HepG2 (cell line): ENCODE measurements around the gene LENG1. TPM values are rescaled to one million over a fixed set of nuclear protein-coding genes. Genes with fewer than 3 reads are reported as not detected.

Source experiments
- ARHGAP35 ChIP-seq: sonication (generic); formaldehyde crosslinking; IDR thresholded peaks from 2 replicates; pipeline ENCODE4 v1.9.0; 2022; ENCODE audit warnings: mild to moderate bottlenecking, inconsistent platforms, moderate library complexity, missing genetic modification reagents, borderline replicate concordance
- ATAD3A ChIP-seq: sonication (generic); formaldehyde crosslinking; IDR thresholded peaks from 2 replicates; pipeline ENCODE4 v1.4.0; 2020; ENCODE audit warnings: missing genetic modification reagents
- ATF1 ChIP-seq: IDR thresholded peaks from 2 replicates; pipeline ENCODE4 v1.6.1; 2016; ENCODE audit warnings: mild to moderate bottlenecking, control low read depth
- CBFB ChIP-seq: sonication (generic); formaldehyde crosslinking; IDR thresholded peaks from 2 replicates; pipeline ENCODE4 v1.4.0; 2020; ENCODE audit warnings: missing genetic modification reagents
- DMAP1 ChIP-seq: IDR thresholded peaks from 2 replicates; pipeline ENCODE4 v1.6.1; 2016
- HOXA9 ChIP-seq: sonication (generic); formaldehyde crosslinking; IDR thresholded peaks from 2 replicates; pipeline ENCODE4 v1.8.1; 2022; ENCODE audit warnings: missing genetic modification reagents, mild to moderate bottlenecking, moderate library complexity, borderline replicate concordance
- JUND ChIP-seq: sonication (generic); formaldehyde crosslinking; IDR thresholded peaks from 2 replicates; pipeline ENCODE4 v1.8.0; 2022; ENCODE audit warnings: mild to moderate bottlenecking, missing genetic modification reagents
- RBAK ChIP-seq: sonication (generic); formaldehyde crosslinking; IDR thresholded peaks from 2 replicates; pipeline ENCODE4 v1.5.1; 2020; ENCODE audit warnings: mild to moderate bottlenecking, missing genetic modification reagents
- RNF219 ChIP-seq: sonication (generic); formaldehyde crosslinking; IDR thresholded peaks from 2 replicates; pipeline ENCODE4 v1.5.0; 2020; ENCODE audit warnings: mild to moderate bottlenecking, missing genetic modification reagents
- SMAD1 ChIP-seq: sonication (generic); formaldehyde crosslinking; IDR thresholded peaks from 2 replicates; pipeline ENCODE4 v1.4.0; 2020; ENCODE audit warnings: missing genetic modification reagents, low read depth, mild to moderate bottlenecking, borderline replicate concordance
- SOX6 ChIP-seq, 2 experiments: fragments of 450-650 bp in 1 of 2; sonication (generic) in 1 of 2; formaldehyde crosslinking in 1 of 2; IDR thresholded peaks; 2 replicates each; pipeline versions ENCODE4 v1.4.0 to v1.6.1; 2017 to 2020; ENCODE audit warnings: antibody characterized with exemption in 1 of 2, mild to moderate bottlenecking in 1 of 2, missing genetic modification reagents in 1 of 2
- SP5 ChIP-seq: IDR thresholded peaks from 2 replicates; pipeline ENCODE4 v1.6.1; 2016; ENCODE audit warnings: low read depth, borderline replicate concordance
- TRAFD1 ChIP-seq: sonication (generic); formaldehyde crosslinking; IDR thresholded peaks from 2 replicates; pipeline ENCODE4 v1.5.1; 2020; ENCODE audit warnings: missing genetic modification reagents, mild to moderate bottlenecking, borderline replicate concordance
- ZBED4 ChIP-seq: sonication (generic); formaldehyde crosslinking; IDR thresholded peaks from 2 replicates; pipeline ENCODE4 v1.4.0; 2020; ENCODE audit warnings: missing genetic modification reagents, borderline replicate concordance
- ZFP36L1 ChIP-seq: sonication (generic); formaldehyde crosslinking; IDR thresholded peaks from 2 replicates; pipeline ENCODE4 v1.8.0; 2022; ENCODE audit warnings: mild to moderate bottlenecking, missing genetic modification reagents, moderate library complexity
- ZFP36L2 ChIP-seq: sonication (generic); formaldehyde crosslinking; IDR thresholded peaks from 2 replicates; pipeline ENCODE4 v1.4.0; 2020; ENCODE audit warnings: missing genetic modification reagents
- ZNF143 ChIP-seq: sonication (generic); formaldehyde crosslinking; IDR thresholded peaks from 2 replicates; pipeline ENCODE4 v1.4.0; 2020; ENCODE audit warnings: missing genetic modification reagents
- ZNF160 ChIP-seq: sonication (generic); formaldehyde crosslinking; IDR thresholded peaks from 2 replicates; pipeline ENCODE4 v1.8.0; 2022; ENCODE audit warnings: mild to moderate bottlenecking, inconsistent platforms, missing genetic modification reagents
- ZNF577 ChIP-seq: sonication (generic); formaldehyde crosslinking; IDR thresholded peaks from 2 replicates; pipeline ENCODE4 v1.4.0; 2020; ENCODE audit warnings: mild to moderate bottlenecking, low read depth, missing genetic modification reagents, borderline replicate concordance
- ZNF605 ChIP-seq: sonication (generic); formaldehyde crosslinking; IDR thresholded peaks from 2 replicates; pipeline ENCODE4 v1.8.0; 2022; ENCODE audit warnings: mild to moderate bottlenecking, missing genetic modification reagents
- ZNF619 ChIP-seq: sonication (generic); formaldehyde crosslinking; IDR thresholded peaks from 2 replicates; pipeline ENCODE4 v1.4.0; 2020; ENCODE audit warnings: mild to moderate bottlenecking, missing genetic modification reagents
- ZNF724P ChIP-seq: sonication (generic); formaldehyde crosslinking; IDR thresholded peaks from 2 replicates; pipeline ENCODE4 v1.8.0; 2022; ENCODE audit warnings: missing genetic modification reagents, borderline replicate concordance
- polyA plus RNA-seq, 8 experiments: library from polyadenylated mRNA; depleted of rRNA in 3 of 8; stranded (reverse) in 7 of 8; unstranded in 1 of 8; fragments of >200 nt; fragmentation: Illumina TruSeq in 4 of 8; extraction: Trizol in 4 of 8; gene quantifications; 2 replicates each; pipeline versions ENCODE4 v1.2.1 to v1.2.3, GENCODE V29; 2011 to 2016; ENCODE audit warnings: low read depth in 4 of 8, missing spikeins in 1 of 8, mixed read lengths in 1 of 8; ENCODE audit not compliant: insufficient read depth in 1 of 8
- total RNA-seq, 5 experiments: library from RNA; depleted of rRNA; stranded (reverse); fragments of >200 nt; fragmentation: Illumina TruSeq; extraction: Trizol; gene quantifications; 2 replicates each; pipeline ENCODE4 v1.2.3, GENCODE V29; 2016; ENCODE audit warnings: low read depth in 1 of 5

Gene LENG1
- total and polyA plus RNA-seq, 2 of the 13 experiments (the other 11 are each of a cell fraction or from before 2014, with no cell fraction given): 1.8 to 3.8 TPM

- TF ChIP-seq ZNF605 (CRISPR knock-in tag) (0 out of 2 replicates have a peak, but pooled peaks have one; percentile 39), SP5 (CRISPR knock-in tag) (peak; percentile 61), JUND (CRISPR knock-in tag) (no peak), HOXA9 (CRISPR knock-in tag) (no peak), ZNF724P (CRISPR knock-in tag) (no peak; the same call in 1 of the 2 replicates), ATAD3A (CRISPR knock-in tag) (no peak), RNF219 (CRISPR knock-in tag) (no peak), TRAFD1 (CRISPR knock-in tag) (no peak), ZFP36L1 (CRISPR knock-in tag) (peak; percentile 37; the same call in 1 of the 2 replicates), DMAP1 (CRISPR knock-in tag) (no peak; the same call in none of the 2 replicates), ZFP36L2 (CRISPR knock-in tag) (no peak), SMAD1 (CRISPR knock-in tag) (no peak), ARHGAP35 (peak; percentile 45; the same call in 1 of the 2 replicates), CBFB (CRISPR knock-in tag) (peak; percentile 41; the same call in 1 of the 2 replicates), ATF1 (CRISPR knock-in tag) (peak; percentile 67), RBAK (CRISPR knock-in tag) (no peak), ZNF577 (CRISPR knock-in tag) (no peak), ZNF143 (CRISPR knock-in tag) (no peak), SOX6 (IDR thresholded peaks at IDR 0.05) (no peak), SOX6 (CRISPR knock-in tag; IDR thresholded peaks at IDR 0.05) (peak; percentile 24; the same call in 1 of the 2 replicates), ZNF619 (CRISPR knock-in tag) (no peak), ZBED4 (CRISPR knock-in tag) (0 out of 2 replicates have a peak, but pooled peaks have one; percentile 20), ZNF160 (no peak)
Measured at GRCh38 chr19:54189735-54190502, 30.4 kb upstream of the LENG1 start (continued).
